ENCODE data around the gene EMP1. TPM values are rescaled to one million over a fixed set of nuclear protein-coding genes. Genes with fewer than 3 reads are reported as not detected.

EMP1 gene
- total RNA-seq, 1 experiment from 2014 or later, result 7.8 TPM

- in situ Hi-C loops (cut with HindIII; ENCODE audit: low pct_unique_long_range_greater_than_20kb, low sequenced_read_pairs), result no loop called here
These were observed 2.9 kb upstream of the EMP1 start for GRCh38 chr12:13193505-13194231.

DNA sequence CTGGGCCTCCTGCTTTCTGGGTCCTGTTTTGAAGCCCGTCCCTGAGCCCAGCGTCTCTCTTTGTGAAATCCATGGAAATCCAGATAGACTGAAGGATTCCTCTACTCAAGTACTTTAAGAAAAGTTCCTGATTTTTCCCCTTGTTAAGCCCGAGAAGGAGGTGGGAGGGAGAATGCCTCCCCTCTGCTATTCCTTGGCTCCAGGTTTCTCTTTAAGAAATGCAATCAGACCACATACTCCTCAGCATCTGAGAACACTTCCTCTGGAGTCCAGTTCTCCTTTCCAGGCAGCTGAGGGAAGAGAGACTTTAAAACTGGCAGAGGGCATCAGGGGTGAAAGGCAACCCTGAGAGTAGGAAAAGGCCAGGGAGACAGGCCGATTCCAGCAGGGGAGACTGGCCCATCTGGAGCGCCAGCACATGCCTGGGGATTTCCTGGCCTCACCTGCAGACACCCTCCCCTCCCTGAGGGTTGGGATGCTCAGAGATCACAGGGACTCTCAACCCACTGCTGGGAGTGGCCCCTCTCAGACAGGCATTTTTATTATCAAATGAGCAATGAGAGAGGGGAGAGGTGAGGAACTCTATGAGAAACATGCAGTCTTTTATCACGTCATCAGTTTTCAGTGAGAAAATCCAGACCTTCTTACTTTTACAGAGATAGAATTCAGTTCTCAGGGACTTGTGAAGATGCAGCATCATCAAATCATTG lies 2.0 kb upstream of the EMP1 start:
- DNase-seq (ENCODE audit: low read depth), result no peak
- in situ Hi-C loops (cut with HindIII; ENCODE audit: low pct_unique_long_range_greater_than_20kb, low sequenced_read_pairs), result no loop called here

More at GRCh38 chr12:13193505-13194231, 2.9 kb upstream of the EMP1 start:
- DNase-seq (ENCODE audit: low read depth), result no peak

DNA sequence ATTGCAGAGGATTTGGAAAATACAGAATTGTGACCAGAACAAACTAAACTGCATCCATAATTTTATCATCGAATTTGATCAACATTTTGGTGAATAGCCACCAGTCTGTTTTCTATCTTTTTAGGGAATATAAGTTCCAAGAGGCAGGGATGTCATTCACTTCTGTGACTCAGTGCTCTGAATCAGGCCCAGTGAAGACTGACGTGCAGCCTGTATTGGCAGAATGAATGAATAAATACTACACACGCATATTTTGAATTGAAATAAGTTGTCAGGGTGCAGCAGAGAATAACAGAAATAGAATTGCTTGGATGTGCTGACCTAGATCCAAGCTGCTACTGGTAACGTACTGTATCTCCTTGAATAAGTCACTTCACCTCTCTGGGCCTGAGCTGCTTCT lies 1.3 kb upstream of the EMP1 start:
- DNase-seq (ENCODE audit: low read depth), result no peak
- in situ Hi-C loops (cut with HindIII; ENCODE audit: low pct_unique_long_range_greater_than_20kb, low sequenced_read_pairs), result no loop called here

DNA sequence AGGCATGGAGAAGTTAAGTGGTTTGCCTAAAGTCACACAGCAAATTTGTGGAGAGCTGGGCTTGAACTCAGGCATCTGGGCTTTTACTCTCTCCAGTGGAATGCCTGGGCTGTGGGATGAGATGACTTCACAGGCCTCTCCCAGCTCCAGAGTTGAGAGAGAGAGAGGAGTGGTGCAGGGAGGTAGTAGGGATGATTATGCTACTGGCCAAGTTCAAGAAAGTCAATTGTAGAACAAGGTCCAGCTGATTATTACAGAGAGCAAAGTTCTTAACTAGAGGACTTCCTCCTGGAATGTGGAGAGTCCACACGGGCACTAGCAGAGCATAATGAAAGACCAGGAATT lies 769 bp upstream of the EMP1 start:
- no peak for DNase-seq (ENCODE audit: low read depth)
- in situ Hi-C loops (cut with HindIII; ENCODE audit: low pct_unique_long_range_greater_than_20kb, low sequenced_read_pairs), result no loop called here

DNA sequence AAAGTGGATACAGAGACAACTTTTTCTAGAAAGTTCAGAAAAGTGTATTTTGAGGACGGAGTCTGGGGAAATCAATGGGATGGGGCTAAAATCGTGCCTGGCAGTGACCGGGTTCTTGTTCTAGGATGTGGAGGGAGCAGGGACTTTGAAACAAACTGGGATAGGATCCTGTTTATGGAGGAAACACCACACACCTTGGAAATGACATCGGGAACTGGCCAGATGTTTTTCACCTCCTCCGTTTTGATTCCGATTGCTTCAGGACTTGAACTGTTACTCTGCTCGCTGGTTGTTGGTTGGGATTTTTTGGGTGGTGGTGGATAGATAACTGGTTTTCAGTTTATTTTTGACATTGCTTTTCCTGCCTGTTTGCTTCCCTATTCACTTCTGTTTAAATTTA lies 506 bp downstream of the EMP1 start:
- DNase-seq (ENCODE audit: low read depth), result no peak
- in situ Hi-C loops (cut with HindIII; ENCODE audit: low pct_unique_long_range_greater_than_20kb, low sequenced_read_pairs), result no loop called here

DNA sequence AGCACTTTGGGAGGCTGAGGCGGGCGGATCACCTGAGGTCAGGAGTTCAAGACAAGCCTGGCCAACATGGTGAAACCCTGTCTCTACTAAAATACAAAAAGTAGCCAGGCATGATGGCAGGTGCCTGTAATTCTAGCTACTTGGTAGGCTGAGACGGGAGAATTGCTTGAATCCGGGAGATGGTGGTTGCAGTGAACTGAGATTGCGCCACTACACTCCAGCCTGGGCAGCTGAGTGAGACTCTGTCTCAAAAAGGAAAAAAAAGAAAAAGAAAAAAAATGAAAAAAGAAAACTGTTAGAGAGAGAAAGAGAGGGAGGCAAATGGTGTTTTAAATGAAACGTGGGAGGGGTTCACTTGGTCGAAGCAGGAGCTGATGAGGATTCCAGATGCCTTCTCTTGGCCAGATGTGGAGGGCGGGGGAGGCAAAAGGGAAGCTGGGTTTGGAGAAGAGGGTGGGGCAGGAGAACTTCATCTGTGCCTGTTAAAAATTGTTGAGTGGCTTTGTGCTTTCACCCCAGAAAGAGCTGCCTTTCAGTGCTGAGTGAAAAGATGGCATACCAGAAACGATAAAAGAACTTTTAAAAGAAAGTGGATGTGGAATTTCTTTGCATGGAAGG lies 1.1 kb downstream of the EMP1 start:
- DNase-seq (ENCODE audit: low read depth), result no peak
- in situ Hi-C loops (cut with HindIII; ENCODE audit: low pct_unique_long_range_greater_than_20kb, low sequenced_read_pairs), result no loop called here

DNA sequence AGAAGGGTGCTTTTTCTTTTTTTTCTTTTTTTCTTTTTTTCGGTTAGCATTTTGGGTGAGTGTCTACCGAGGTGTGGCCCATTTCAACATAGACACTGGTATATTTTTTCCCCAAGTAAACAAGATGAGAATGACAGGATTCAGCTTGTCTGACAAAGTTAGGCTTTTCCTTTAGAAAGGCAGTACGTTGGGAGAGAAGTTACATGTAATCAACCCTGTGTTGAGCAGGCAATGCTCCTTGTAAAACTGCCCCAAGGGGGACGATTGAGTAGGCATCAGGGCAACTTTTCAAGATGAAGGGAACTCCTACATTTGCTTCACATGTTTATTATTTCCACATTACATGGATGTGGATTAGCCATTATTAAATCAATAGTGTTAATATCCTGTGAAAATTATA lies 1.7 kb downstream of the EMP1 start:
- no peak for DNase-seq (ENCODE audit: low read depth)
- in situ Hi-C loops (cut with HindIII; ENCODE audit: low pct_unique_long_range_greater_than_20kb, low sequenced_read_pairs), result no loop called here

DNA sequence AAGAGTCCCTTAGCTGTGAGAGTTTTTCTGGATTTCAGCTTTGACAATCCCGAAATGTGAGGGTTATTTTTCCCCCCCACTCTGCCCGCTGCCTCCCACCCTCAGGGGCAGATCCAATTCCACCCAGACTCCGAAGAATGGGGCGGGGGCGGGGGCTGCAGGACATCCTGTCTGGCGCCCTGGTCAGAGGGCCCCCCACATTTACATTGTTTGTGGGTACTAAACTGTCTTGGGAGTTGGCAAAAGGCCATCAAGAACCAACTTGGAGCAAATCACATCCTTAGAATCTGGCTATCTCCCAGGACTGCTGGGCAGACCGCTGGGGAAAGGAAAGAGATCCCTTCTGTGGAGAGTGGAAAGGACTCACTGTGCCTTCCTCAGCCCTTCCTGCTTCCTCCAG lies 2.4 kb downstream of the EMP1 start:
- DNase-seq (ENCODE audit: low read depth), result no peak
- in situ Hi-C loops (cut with HindIII; ENCODE audit: low pct_unique_long_range_greater_than_20kb, low sequenced_read_pairs), result no loop called here

- in situ Hi-C loops (cut with HindIII; ENCODE audit: low pct_unique_long_range_greater_than_20kb, low sequenced_read_pairs), result no loop called here
- no peak for DNase-seq (ENCODE audit: low read depth)
These were observed 3.1 kb downstream of the EMP1 start for GRCh38 chr12:13199592-13199991.

GRCh38 chr12:13200841-13201240 lies 4.3 kb downstream of the EMP1 start:
- no peak for DNase-seq (ENCODE audit: low read depth)
- in situ Hi-C loops (cut with HindIII; ENCODE audit: low pct_unique_long_range_greater_than_20kb, low sequenced_read_pairs), result no loop called here

- in situ Hi-C loops (cut with HindIII; ENCODE audit: low pct_unique_long_range_greater_than_20kb, low sequenced_read_pairs), result no loop called here
- DNase-seq (ENCODE audit: low read depth), result no peak
These were observed 6.8 kb downstream of the EMP1 start for GRCh38 chr12:13203034-13203922.

GRCh38 chr12:13204428-13204827 lies 7.9 kb downstream of the EMP1 start:
- no peak for DNase-seq (ENCODE audit: low read depth)
- in situ Hi-C loops (cut with HindIII; ENCODE audit: low pct_unique_long_range_greater_than_20kb, low sequenced_read_pairs), result no loop called here

DNA sequence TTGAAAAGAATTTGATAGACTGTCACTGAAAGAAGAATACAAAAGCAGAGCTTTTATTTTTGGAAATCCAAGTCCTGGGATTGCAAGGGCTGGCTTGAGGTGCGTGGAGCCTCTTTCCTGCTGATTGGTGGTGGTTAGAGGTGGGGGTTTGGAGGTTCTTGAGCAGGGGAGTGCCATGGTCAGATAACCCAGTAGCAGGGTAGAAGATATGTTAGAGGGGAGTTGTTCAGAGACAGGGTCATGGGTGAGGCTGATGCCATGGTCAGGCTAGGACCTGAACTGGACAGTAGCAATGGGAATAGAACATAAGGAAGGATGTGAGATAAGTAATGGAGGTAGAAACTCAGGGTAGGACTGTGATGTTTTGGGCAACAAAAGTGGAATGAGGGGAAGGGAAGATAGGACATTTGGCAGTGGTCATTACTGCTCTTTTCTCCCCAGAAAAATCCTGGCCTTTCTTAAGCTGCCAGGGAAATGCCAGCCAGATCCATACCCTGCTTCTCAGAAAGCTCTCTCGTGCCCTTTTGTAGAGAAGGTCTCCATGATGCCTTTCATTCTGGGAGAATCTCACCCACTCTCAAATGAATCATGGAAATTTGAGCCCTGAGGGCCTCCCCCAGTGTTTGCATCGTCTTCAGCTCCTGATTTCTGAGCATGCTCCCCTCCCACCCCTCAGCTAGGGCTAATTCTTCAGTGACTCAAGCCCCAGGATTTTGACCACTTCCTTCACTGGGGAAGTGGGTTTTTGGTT lies 9.5 kb downstream of the EMP1 start:
- DNase-seq (ENCODE audit: low read depth), result peak; percentile 43
- in situ Hi-C loops (cut with HindIII; ENCODE audit: low pct_unique_long_range_greater_than_20kb, low sequenced_read_pairs), result no loop called here

GRCh38 chr12:13206560-13206897 lies 10.0 kb downstream of the EMP1 start:
- in situ Hi-C loops (cut with HindIII; ENCODE audit: low pct_unique_long_range_greater_than_20kb, low sequenced_read_pairs), result no loop called here

GRCh38 chr12:13208533-13209435 lies 12.3 kb downstream of the EMP1 start:
- in situ Hi-C loops (cut with HindIII; ENCODE audit: low pct_unique_long_range_greater_than_20kb, low sequenced_read_pairs), result no loop called here
- DNase-seq (ENCODE audit: low read depth), result no peak

More at GRCh38 chr12:13206560-13206897, 10.0 kb downstream of the EMP1 start:
- DNase-seq (ENCODE audit: low read depth), result no peak

DNA sequence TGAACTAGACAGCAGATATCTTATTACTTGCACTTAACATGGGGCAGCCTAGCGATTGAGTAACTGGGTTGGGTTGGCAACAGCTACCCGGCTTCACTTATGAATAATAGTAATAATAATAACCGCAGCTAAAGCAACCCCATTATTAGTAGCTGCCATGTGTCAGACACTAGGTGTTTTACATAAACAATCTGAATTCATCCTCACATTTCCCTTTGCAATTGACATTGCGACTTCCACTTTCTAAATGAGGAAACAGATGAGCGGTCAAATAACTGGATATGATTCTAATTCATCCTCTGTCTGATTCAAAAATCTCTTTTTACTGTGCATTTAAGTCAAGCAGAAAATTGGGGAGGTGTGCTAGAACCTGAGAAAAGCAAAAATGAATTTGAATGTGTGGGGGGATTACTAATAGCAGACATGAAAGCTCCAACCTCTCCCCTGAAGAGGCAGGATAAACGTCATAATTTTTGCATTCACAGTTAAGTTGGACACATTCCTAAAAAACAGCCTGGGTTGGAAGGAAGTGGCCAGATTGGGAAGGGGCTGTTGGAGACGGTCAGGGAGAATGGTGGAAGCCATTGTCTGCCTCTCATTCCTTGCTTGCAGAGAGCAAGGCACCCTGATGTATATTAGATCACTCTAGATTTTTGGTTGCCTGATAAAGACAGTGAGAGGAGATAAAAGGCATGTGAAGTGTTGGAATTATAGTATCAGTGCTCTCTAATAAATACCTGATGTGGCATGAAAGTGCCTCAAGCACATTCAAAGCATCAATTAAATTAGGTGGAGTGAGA lies 13.1 kb downstream of the EMP1 start:
- no peak for DNase-seq (ENCODE audit: low read depth)
- in situ Hi-C loops (cut with HindIII; ENCODE audit: low pct_unique_long_range_greater_than_20kb, low sequenced_read_pairs), result no loop called here

All from Caki2 (cell line).